H1 (cell line): Measurements from ENCODE around the gene PITPNC1. TPM values are rescaled to one million over a fixed set of nuclear protein-coding genes. Genes with fewer than 3 reads are reported as not detected.

Source experiments
- CTCF ChIA-PET: fragments of 300-600 bp; sonication (Branson Sonifier 250); formaldehyde crosslinking; loops from one replicate; lab custom pipeline; 2021; ENCODE audit not compliant: partially characterized antibody; lab: Charles Lee
- POLR2A ChIA-PET: fragments of 300-600 bp; sonication (Branson Sonifier 250); formaldehyde crosslinking; loops from one replicate; lab custom pipeline; 2021; ENCODE audit warnings: inconsistent platforms; ENCODE audit not compliant: partially characterized antibody; lab: Charles Lee
- DNase-seq, 2 experiments: peaks; one replicate each; pipeline versions ENCODE4 v3.0.0 to v3.0.0-alpha.2; 2010 to 2022; ENCODE audit warnings: low spot score in 2 of 2, low read depth in 1 of 2, mixed read lengths in 1 of 2
- FAIRE-seq: peaks from 2 replicates; lab custom pipeline; 2011; peaks lifted over from hg19 to GRCh38; lab: Jason Lieb, UNC
- H2AFZ ChIP-seq: 2 replicates; pipeline ENCODE4 v1.8.1; 2012; ENCODE audit warnings: low read length, inconsistent platforms
- H2AK5ac ChIP-seq: 2 replicates; pipeline ENCODE4 v1.6.1; 2013; ENCODE audit warnings: low read depth, low read length
- H2BK120ac ChIP-seq: replicated peaks from 2 replicates; pipeline ENCODE3; 2013; ENCODE audit warnings: low read depth, low read length, inconsistent platforms
- H2BK12ac ChIP-seq: 2 replicates; pipeline ENCODE4 v1.6.1; 2013; ENCODE audit warnings: low read depth, low read length
- H2BK15ac ChIP-seq: 2 replicates; pipeline ENCODE4 v1.6.1; 2013; ENCODE audit warnings: low read length
- H2BK20ac ChIP-seq: 2 replicates; pipeline ENCODE4 v1.6.1; 2013; ENCODE audit warnings: low read length
- H2BK5ac ChIP-seq: 2 replicates; pipeline ENCODE4 v1.6.1; 2013; ENCODE audit warnings: low read depth, low read length
- H3K14ac ChIP-seq: 2 replicates; pipeline ENCODE4 v1.6.1; 2013; ENCODE audit warnings: inconsistent platforms; ENCODE audit not compliant: insufficient read length
- H3K18ac ChIP-seq: 2 replicates; pipeline ENCODE4 v1.6.1; 2013; ENCODE audit warnings: low read length; ENCODE audit errors: extremely low read depth
- H3K23ac ChIP-seq: 2 replicates; pipeline ENCODE4 v1.6.1; 2013; ENCODE audit warnings: inconsistent platforms; ENCODE audit not compliant: insufficient read length
- H3K23me2 ChIP-seq: 2 replicates; pipeline ENCODE4 v1.6.1; 2013; ENCODE audit warnings: low read depth, low read length
- H3K27ac ChIP-seq: 2 replicates; pipeline ENCODE4 v1.6.1; 2011; ENCODE audit warnings: low read depth, low read length, inconsistent platforms
- H3K27me3 ChIP-seq, 4 experiments: replicated peaks in 1 of 4; 1 replicate in 1 of 4; 2 replicates in 3 of 4; pipeline versions ENCODE4 v1.6.1 to v1.8.1; 2011 to 2013; ENCODE audit warnings: low read length in 3 of 4, mild to moderate bottlenecking in 3 of 4, inconsistent platforms in 2 of 4, mixed read lengths in 2 of 4, moderate library complexity in 1 of 4; ENCODE audit not compliant: control insufficient read depth in 3 of 4, insufficient read depth in 3 of 4; ENCODE audit errors: extremely low read depth in 1 of 4
- H3K36me3 ChIP-seq, 4 experiments: 2 replicates each; pipeline versions ENCODE4 v1.6.1 to v1.8.1; 2011 to 2013; ENCODE audit warnings: mild to moderate bottlenecking in 4 of 4, low read length in 3 of 4, moderate library complexity in 2 of 4, control low read depth in 1 of 4, inconsistent platforms in 1 of 4; ENCODE audit not compliant: insufficient read depth in 4 of 4, control insufficient read depth in 2 of 4
- H3K4ac ChIP-seq: replicated peaks from 2 replicates; pipeline ENCODE3; 2013; ENCODE audit warnings: low read length, low read depth, mixed read lengths, inconsistent platforms; ENCODE audit not compliant: insufficient read length
- H3K4me1 ChIP-seq, 4 experiments: replicated peaks in 1 of 4; 1 replicate in 1 of 4; 2 replicates in 3 of 4; pipeline versions ENCODE4 v1.6.1 to v1.8.1; 2011 to 2013; ENCODE audit warnings: low read length in 3 of 4, inconsistent platforms in 2 of 4, mixed read lengths in 1 of 4; ENCODE audit not compliant: insufficient read depth in 4 of 4, control insufficient read depth in 3 of 4
- H3K4me2 ChIP-seq, 2 experiments: 2 replicates each; pipeline versions ENCODE4 v1.6.1 to v1.8.1; 2011 to 2013; ENCODE audit warnings: low read depth in 2 of 2, low read length in 2 of 2, control low read depth in 1 of 2, inconsistent platforms in 1 of 2, mild to moderate bottlenecking in 1 of 2; ENCODE audit not compliant: insufficient read depth in 1 of 2
- H3K4me3 ChIP-seq, 4 experiments: fragments of 200-600, 300-600 bp in 1 of 4; sonication (generic), shearing (Covaris generic), sonication (Bioruptor Twin) in 1 of 4; 2 replicates each; pipeline versions ENCODE4 v1.5.1 to v1.8.1; 2011 to 2016; ENCODE audit warnings: low read length in 4 of 4, low read depth in 3 of 4, control low read depth in 2 of 4, inconsistent platforms in 2 of 4, mild to moderate bottlenecking in 2 of 4, mixed read lengths in 1 of 4, moderate library complexity in 1 of 4; ENCODE audit not compliant: insufficient read depth in 2 of 4; ENCODE audit errors: extremely low read depth in 1 of 4
- H3K56ac ChIP-seq: replicated peaks from 2 replicates; pipeline ENCODE3; 2013; ENCODE audit warnings: low read depth, mild to moderate bottlenecking, mixed read lengths, low read length, inconsistent platforms; ENCODE audit not compliant: insufficient read length
- H3K79me1 ChIP-seq: 2 replicates; pipeline ENCODE4 v1.6.1; 2013; ENCODE audit warnings: low read depth, low read length, control low read depth
- H3K79me2 ChIP-seq, 2 experiments: 2 replicates each; pipeline versions ENCODE4 v1.6.1 to v1.8.1; 2012 to 2013; ENCODE audit warnings: low read length in 2 of 2, mild to moderate bottlenecking in 2 of 2, inconsistent platforms in 1 of 2; ENCODE audit not compliant: insufficient read depth in 2 of 2, control insufficient read depth in 1 of 2
- H3K9ac ChIP-seq, 4 experiments: replicated peaks in 1 of 4; 1 replicate in 1 of 4; 2 replicates in 3 of 4; pipeline versions ENCODE4 v1.6.1 to v1.8.1; 2011 to 2013; ENCODE audit warnings: low read depth in 3 of 4, low read length in 3 of 4, control low read depth in 2 of 4, mild to moderate bottlenecking in 2 of 4, moderate library complexity in 2 of 4, inconsistent platforms in 1 of 4; ENCODE audit errors: extremely low read depth in 1 of 4
- H3K9me3 ChIP-seq, 2 experiments: 2 replicates each; pipeline versions ENCODE4 v1.6.1 to v1.8.1; 2012 to 2013; ENCODE audit warnings: mild to moderate bottlenecking in 2 of 2, moderate library complexity in 2 of 2, control low read depth in 1 of 2, inconsistent platforms in 1 of 2, low read depth in 1 of 2, low read length in 1 of 2, mixed read lengths in 1 of 2; ENCODE audit not compliant: insufficient read depth in 2 of 2
- H4K20me1 ChIP-seq, 2 experiments: replicated peaks in 1 of 2; 2 replicates each; pipeline versions ENCODE3 to v1.8.1; 2011 to 2013; ENCODE audit warnings: inconsistent platforms in 2 of 2, low read length in 2 of 2, mild to moderate bottlenecking in 1 of 2; ENCODE audit not compliant: insufficient read depth in 2 of 2, control insufficient read depth in 1 of 2
- H4K5ac ChIP-seq: 2 replicates; pipeline ENCODE4 v1.6.1; 2013; ENCODE audit warnings: low read length, low read depth, mixed read lengths, inconsistent platforms; ENCODE audit not compliant: insufficient read length
- H4K8ac ChIP-seq: 2 replicates; pipeline ENCODE4 v1.8.0; 2013; ENCODE audit warnings: mild to moderate bottlenecking, moderate library complexity, low read length, inconsistent platforms; ENCODE audit not compliant: insufficient read depth; ENCODE audit errors: extremely low read depth
- H4K91ac ChIP-seq: replicated peaks from 2 replicates; pipeline ENCODE3; 2013; ENCODE audit warnings: low read length, mixed read lengths, inconsistent platforms; ENCODE audit not compliant: insufficient read length
- CHD2 ChIP-seq: IDR thresholded peaks from 2 replicates; pipeline ENCODE4 v1.6.1; 2012; ENCODE audit warnings: low read length, improper control_type of control experiment
- EGR1 ChIP-seq: IDR thresholded peaks from 2 replicates; pipeline ENCODE4 v1.6.1; 2011; ENCODE audit warnings: low read depth, low read length, borderline replicate concordance
- FOSL1 ChIP-seq: IDR thresholded peaks from 2 replicates; pipeline ENCODE4 v1.6.1; 2011; ENCODE audit warnings: mild to moderate bottlenecking, low read depth, low read length, moderate library complexity; ENCODE audit not compliant: insufficient read depth
- HDAC2 ChIP-seq, 2 experiments: fragments of 300-600 bp in 1 of 2; sonication (generic) in 1 of 2; IDR thresholded peaks; 2 replicates each; pipeline ENCODE4 v1.6.1; 2011 to 2012; ENCODE audit warnings: low read depth in 2 of 2, low read length in 2 of 2, mild to moderate bottlenecking in 2 of 2, moderate library complexity in 2 of 2, borderline replicate concordance in 1 of 2, inconsistent platforms in 1 of 2
- HDAC6 ChIP-seq: IDR thresholded peaks from one replicate; pipeline ENCODE4 v1.7.1; 2012; ENCODE audit warnings: low read depth, mild to moderate bottlenecking, inconsistent platforms, low read length, moderate library complexity
- KDM1A ChIP-seq: fragments of 200-600, 300-600 bp; sonication (generic); IDR thresholded peaks from 2 replicates; pipeline ENCODE4 v1.7.1; 2016; ENCODE audit warnings: mild to moderate bottlenecking, low read length, borderline replicate concordance
- KDM4A ChIP-seq: IDR thresholded peaks from one replicate; pipeline ENCODE4 v1.7.1; 2012; ENCODE audit warnings: low read depth, mild to moderate bottlenecking, moderate library complexity, low read length, inconsistent platforms; ENCODE audit not compliant: severe bottlenecking
- KDM5A ChIP-seq: fragments of 200-600 bp; IDR thresholded peaks from 2 replicates; pipeline ENCODE4 v1.7.1; 2012; ENCODE audit warnings: mild to moderate bottlenecking, low read length, inconsistent platforms, mixed read lengths
- RAD21 ChIP-seq, 2 experiments: IDR thresholded peaks in 1 of 2; conservative IDR thresholded peaks in 1 of 2; 2 replicates each; pipeline ENCODE4 v1.6.1; 2011; ENCODE audit warnings: low read depth in 2 of 2, low read length in 2 of 2, improper control_type of control experiment in 1 of 2, inconsistent platforms in 1 of 2, mild to moderate bottlenecking in 1 of 2, moderate library complexity in 1 of 2
- YY1 ChIP-seq: IDR thresholded peaks from 2 replicates; pipeline ENCODE4 v1.6.1; 2011; ENCODE audit warnings: low read depth, mild to moderate bottlenecking, low read length
- WGBS, 2 experiments: shearing (Covaris generic) in 1 of 2; methylation state at CpG; one replicate each; pipeline versions ENCODE4 v1.1.6 to v1.1.7; 2013 to 2015; ENCODE audit warnings: low lambda C conversion rate in 2 of 2, mixed read lengths in 2 of 2, inconsistent platforms in 1 of 2, low coverage in 1 of 2, missing lambda C conversion rate in 1 of 2; ENCODE audit not compliant: insufficient replicate concordance in 2 of 2, insufficient coverage in 1 of 2, insufficient read length in 1 of 2; ENCODE audit errors: extremely low coverage in 1 of 2, missing lambda C conversion rate in 1 of 2; 5-methylcytosine and 5-hydroxymethylcytosine counted together
- polyA plus RNA-seq, 7 experiments: library from polyadenylated mRNA; depleted of rRNA in 3 of 7; stranded (reverse) in 5 of 7; unstranded in 2 of 7; fragments of >200 nt in 5 of 7; fragments of 200-250 nt in 2 of 7; gene quantifications; 1 replicate in 5 of 7; 2 replicates in 1 of 7; 4 replicates in 1 of 7; pipeline versions ENCODE4 v1.2.1 to v1.2.3, GENCODE V29; 2011 to 2013; ENCODE audit warnings: missing spikeins in 2 of 7, mixed read lengths in 2 of 7
- total RNA-seq: library from RNA; stranded (reverse); fragmentation: NEBNext Ultra II Directional; extraction: Animal tissue kit (Norgen Biotek cat#: 25700); gene quantifications from 2 replicates; pipeline ENCODE4 v1.2.1, GENCODE V29; 2021

PITPNC1 gene
- total and polyA plus RNA-seq, 2 of the 8 experiments (the other 6 are each of a cell fraction or from before 2014, with no cell fraction given): 17.6 to 54.7 TPM

GRCh38 chr17:67657596-67657995, 280.5 kb downstream of the PITPNC1 start:
- ChIA-PET POLR2A (no interaction called here), CTCF (interaction anchor here (0.5 to 2.7 kb wide), 2 partner anchors 26 to 271 kb away, joined by 4 to 11 read pairs; no protein-coding TSS in a partner anchor)
- no peak overlapping the region for H2BK5ac ChIP-seq
- H4K91ac ChIP-seq: no peak overlapping the region
- H2AK5ac ChIP-seq: no peak overlapping the region
- H2AFZ ChIP-seq: no peak overlapping the region
- H3K9me3 ChIP-seq: no peaks in the 10 kb centered on the region
- H3K27ac ChIP-seq: peak overlapping the region; percentile 58; the same call in 1 of the 2 replicates
- no peak overlapping the region for H3K4ac ChIP-seq
- H3K18ac ChIP-seq: no peak overlapping the region
- H3K23ac ChIP-seq: no peak overlapping the region
- H3K23me2 ChIP-seq: no peaks in the 10 kb centered on the region
- H3K79me1 ChIP-seq: no peaks in the 10 kb centered on the region; the same call in 1 of the 2 replicates
- no peak overlapping the region for H3K14ac ChIP-seq
- H3K56ac ChIP-seq: no peak overlapping the region
- H3K4me3 ChIP-seq: no peak overlapping the region
- H3K4me2 ChIP-seq: peak overlapping the region in 1 of 2 experiments; percentile 20; a peak in 1 of 4 replicates
- FAIRE-seq (no peak), DNase-seq (no peak)
- no peak for TF ChIP-seq FOSL1
- no peak for TF ChIP-seq CHD2
- no peak for TF ChIP-seq KDM1A
- TF ChIP-seq HDAC6: no peak
- TF ChIP-seq YY1: no peak
- no peak for TF ChIP-seq HDAC2 (IDR thresholded peaks at IDR 0.05; ENCODE audit: borderline replicate concordance in 1 of 2, low read depth in 2 of 2, low read length in 2 of 2)
- no peak for TF ChIP-seq EGR1
- no peak for TF ChIP-seq KDM5A
- TF ChIP-seq RAD21 (IDR thresholded peaks at IDR 0.05 in 1 of 2, conservative IDR thresholded peaks at IDR 0.05 in 1 of 2; ENCODE audit: low read depth in 2 of 2, low read length in 2 of 2): no peak
- no peak for TF ChIP-seq KDM4A
- 86 to 100% methylated on average over 1 to 4 of the region's 4 CpGs for WGBS, 2 experiments
- H4K5ac ChIP-seq: no peak overlapping the region
- H4K8ac ChIP-seq: no peak overlapping the region; the same call in 1 of the 2 replicates
- no peak overlapping the region for H2BK120ac ChIP-seq
- H3K27me3 ChIP-seq: no peaks in the 10 kb centered on the region
- no peaks in the 10 kb centered on the region for H3K79me2 ChIP-seq
- H3K9ac ChIP-seq: no peak overlapping the region
- H3K4me1 ChIP-seq: peaks cover 3 to 9% (median 5%) of the 10 kb centered on the region in 4 experiments; a peak in 5 of 7 replicates
- no peaks in the 10 kb centered on the region for H3K36me3 ChIP-seq
- H4K20me1 ChIP-seq: no peaks in the 10 kb centered on the region
- H2BK15ac ChIP-seq: no peak overlapping the region
- H2BK20ac ChIP-seq: no peak overlapping the region
- no peak overlapping the region for H2BK12ac ChIP-seq
